Measurements from ENCODE around the gene MGLL. TPM values are rescaled to one million over a fixed set of nuclear protein-coding genes. Genes with fewer than 3 reads are reported as not detected.

Gene MGLL
- total and polyA plus RNA-seq, 9 of the 15 experiments (the other 6 are each of a cell fraction or from before 2014, with no cell fraction given): 0.12 to 0.32 (median 0.18) TPM; not detected in 6

DNA sequence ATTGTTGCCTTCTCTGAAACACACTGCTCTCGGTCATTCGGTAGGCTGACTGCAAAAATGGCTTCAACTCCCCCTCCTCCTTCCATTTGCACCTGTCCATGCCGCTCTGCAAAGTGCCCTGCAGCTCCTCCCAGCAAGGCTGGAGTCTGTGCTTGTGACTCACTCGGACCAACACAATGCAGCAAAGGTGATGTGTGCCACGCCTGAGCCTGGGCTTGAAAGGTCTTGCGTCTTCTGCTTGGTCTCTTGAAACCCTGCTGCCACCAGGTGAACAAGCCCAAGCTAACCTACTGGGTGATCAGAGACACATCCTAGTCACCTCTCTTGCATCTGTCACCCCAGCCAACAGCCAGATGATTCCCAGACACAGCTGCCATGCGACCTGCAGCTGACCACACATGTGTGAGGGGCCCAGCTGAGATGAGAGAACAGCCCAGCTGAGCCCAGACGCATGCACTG, 71.1 kb downstream of the MGLL start:
- CTCF ChIA-PET (ENCODE audit: low intra/inter-chr PET ratio): no interaction called here
- WGBS (ENCODE audit: insufficient coverage, low coverage, missing lambda C conversion rate): 4% methylated on average over 6 of the region's 8 CpGs
- FAIRE-seq: no peak
- Histone ChIP-seq H4K20me1 (replicated peaks; ENCODE audit: control insufficient read depth, insufficient read depth, low read length) (peaks cover 3% of the 10 kb centered on the region; the same call in 1 of the 2 replicates), H2AFZ (ENCODE audit: low read depth, low read length) (no peak overlapping the region), H3K36me3 (ENCODE audit: control insufficient read depth, insufficient read depth, low read length) (no peaks in the 10 kb centered on the region), H3K27me3 (ENCODE audit: control insufficient read depth in 2 of 2, insufficient read depth in 2 of 2, low read length in 2 of 2) (peaks cover 7 to 68% of the 10 kb centered on the region in 2 experiments), H3K4me3 (no peak overlapping the region), H3K27ac (ENCODE audit: extremely low read depth, low read depth, low read length) (no peak overlapping the region), H3K9me1 (ENCODE audit: control insufficient read depth, insufficient read depth, low read length) (no peaks in the 10 kb centered on the region), H3K4me1 (replicated peaks in 1 of 2; ENCODE audit: control insufficient read depth in 2 of 2, insufficient read depth in 2 of 2, low read length in 2 of 2) (no peaks in the 10 kb centered on the region), H3K9me3 (replicated peaks; ENCODE audit: control insufficient read depth, insufficient read depth, low read depth, low read length) (no peaks in the 10 kb centered on the region), H3K79me2 (ENCODE audit: control insufficient read depth, insufficient read depth, low read length) (no peaks in the 10 kb centered on the region), H3K9ac (ENCODE audit: insufficient read depth in 1 of 2, low read depth in 2 of 2, low read length in 2 of 2) (no peak overlapping the region), H3K4me2 (ENCODE audit: insufficient read depth, low read length) (no peak overlapping the region)
- POLR2A ChIA-PET: no interaction called here
- no TSS peak for BruUV-seq (replicated peaks)
- DNase-seq (ENCODE audit: extremely low read depth in 1 of 4, low spot score in 3 of 4): no peak
- in situ Hi-C loops (cut with MboI) (no loop called here), intact Hi-C loops (cut with micrococcal nuclease) (no loop called here)
- TF ChIP-seq ETV6 (IDR thresholded peaks at IDR 0.05; ENCODE audit: borderline replicate concordance in 1 of 2, low read depth in 2 of 2, low read length in 1 of 2) (no peak), ETV6 (CRISPR knock-in tag; IDR thresholded peaks at IDR 0.05; ENCODE audit: borderline replicate concordance) (no peak), CTBP1 (IDR thresholded peaks at IDR 0.05; ENCODE audit: borderline replicate concordance) (no peak), HDAC6 (IDR thresholded peaks at IDR 0.05; ENCODE audit: low read depth, low read length) (no peak), JUND (IDR thresholded peaks at IDR 0.05; ENCODE audit: borderline replicate concordance, low read depth, low read length) (no peak), JUND (tag; IDR thresholded peaks at IDR 0.05; ENCODE audit: borderline replicate concordance, low read depth, low read length) (no peak), CREBBP (IDR thresholded peaks at IDR 0.05; ENCODE audit: low read depth, low read length) (no peak), HDAC1 (IDR thresholded peaks at IDR 0.05) (no peak), CBX2 (IDR thresholded peaks at IDR 0.05; ENCODE audit: insufficient read depth, low read length, poor library complexity, severe bottlenecking) (no peak), CEBPB (tag; IDR thresholded peaks at IDR 0.05) (no peak), TAF1 (IDR thresholded peaks at IDR 0.05; ENCODE audit: control insufficient read depth, extremely low read depth, insufficient read depth, low read length, severe bottlenecking) (no peak)
- TF ChIP-seq, protein P1, sequence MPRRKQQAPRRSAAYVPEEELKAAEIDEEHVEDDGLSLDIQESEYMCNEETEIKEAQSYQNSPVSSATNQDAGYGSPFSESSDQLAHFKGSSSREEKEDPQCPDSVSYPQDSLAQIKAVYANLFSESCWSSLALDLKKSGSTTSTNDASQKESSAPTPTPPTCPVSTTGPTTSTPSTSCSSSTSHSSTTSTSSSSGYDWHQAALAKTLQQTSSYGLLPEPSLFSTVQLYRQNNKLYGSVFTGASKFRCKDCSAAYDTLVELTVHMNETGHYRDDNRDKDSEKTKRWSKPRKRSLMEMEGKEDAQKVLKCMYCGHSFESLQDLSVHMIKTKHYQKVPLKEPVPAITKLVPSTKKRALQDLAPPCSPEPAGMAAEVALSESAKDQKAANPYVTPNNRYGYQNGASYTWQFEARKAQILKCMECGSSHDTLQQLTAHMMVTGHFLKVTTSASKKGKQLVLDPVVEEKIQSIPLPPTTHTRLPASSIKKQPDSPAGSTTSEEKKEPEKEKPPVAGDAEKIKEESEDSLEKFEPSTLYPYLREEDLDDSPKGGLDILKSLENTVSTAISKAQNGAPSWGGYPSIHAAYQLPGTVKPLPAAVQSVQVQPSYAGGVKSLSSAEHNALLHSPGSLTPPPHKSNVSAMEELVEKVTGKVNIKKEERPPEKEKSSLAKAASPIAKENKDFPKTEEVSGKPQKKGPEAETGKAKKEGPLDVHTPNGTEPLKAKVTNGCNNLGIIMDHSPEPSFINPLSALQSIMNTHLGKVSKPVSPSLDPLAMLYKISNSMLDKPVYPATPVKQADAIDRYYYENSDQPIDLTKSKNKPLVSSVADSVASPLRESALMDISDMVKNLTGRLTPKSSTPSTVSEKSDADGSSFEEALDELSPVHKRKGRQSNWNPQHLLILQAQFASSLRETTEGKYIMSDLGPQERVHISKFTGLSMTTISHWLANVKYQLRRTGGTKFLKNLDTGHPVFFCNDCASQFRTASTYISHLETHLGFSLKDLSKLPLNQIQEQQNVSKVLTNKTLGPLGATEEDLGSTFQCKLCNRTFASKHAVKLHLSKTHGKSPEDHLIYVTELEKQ (CRISPR knock-in tag; IDR thresholded peaks at IDR 0.05): no peak
- TF ChIP-seq, protein P2, sequence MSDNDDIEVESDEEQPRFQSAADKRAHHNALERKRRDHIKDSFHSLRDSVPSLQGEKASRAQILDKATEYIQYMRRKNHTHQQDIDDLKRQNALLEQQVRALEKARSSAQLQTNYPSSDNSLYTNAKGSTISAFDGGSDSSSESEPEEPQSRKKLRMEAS (CRISPR knock-in tag; IDR thresholded peaks at IDR 0.05): no peak
- TF ChIP-seq, protein P3, sequence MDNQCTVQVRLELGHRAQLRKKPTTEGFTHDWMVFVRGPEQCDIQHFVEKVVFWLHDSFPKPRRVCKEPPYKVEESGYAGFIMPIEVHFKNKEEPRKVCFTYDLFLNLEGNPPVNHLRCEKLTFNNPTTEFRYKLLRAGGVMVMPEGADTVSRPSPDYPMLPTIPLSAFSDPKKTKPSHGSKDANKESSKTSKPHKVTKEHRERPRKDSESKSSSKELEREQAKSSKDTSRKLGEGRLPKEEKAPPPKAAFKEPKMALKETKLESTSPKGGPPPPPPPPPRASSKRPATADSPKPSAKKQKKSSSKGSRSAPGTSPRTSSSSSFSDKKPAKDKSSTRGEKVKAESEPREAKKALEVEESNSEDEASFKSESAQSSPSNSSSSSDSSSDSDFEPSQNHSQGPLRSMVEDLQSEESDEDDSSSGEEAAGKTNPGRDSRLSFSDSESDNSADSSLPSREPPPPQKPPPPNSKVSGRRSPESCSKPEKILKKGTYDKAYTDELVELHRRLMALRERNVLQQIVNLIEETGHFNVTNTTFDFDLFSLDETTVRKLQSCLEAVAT (IDR thresholded peaks at IDR 0.05): no peak
- TF ChIP-seq, protein P4, sequence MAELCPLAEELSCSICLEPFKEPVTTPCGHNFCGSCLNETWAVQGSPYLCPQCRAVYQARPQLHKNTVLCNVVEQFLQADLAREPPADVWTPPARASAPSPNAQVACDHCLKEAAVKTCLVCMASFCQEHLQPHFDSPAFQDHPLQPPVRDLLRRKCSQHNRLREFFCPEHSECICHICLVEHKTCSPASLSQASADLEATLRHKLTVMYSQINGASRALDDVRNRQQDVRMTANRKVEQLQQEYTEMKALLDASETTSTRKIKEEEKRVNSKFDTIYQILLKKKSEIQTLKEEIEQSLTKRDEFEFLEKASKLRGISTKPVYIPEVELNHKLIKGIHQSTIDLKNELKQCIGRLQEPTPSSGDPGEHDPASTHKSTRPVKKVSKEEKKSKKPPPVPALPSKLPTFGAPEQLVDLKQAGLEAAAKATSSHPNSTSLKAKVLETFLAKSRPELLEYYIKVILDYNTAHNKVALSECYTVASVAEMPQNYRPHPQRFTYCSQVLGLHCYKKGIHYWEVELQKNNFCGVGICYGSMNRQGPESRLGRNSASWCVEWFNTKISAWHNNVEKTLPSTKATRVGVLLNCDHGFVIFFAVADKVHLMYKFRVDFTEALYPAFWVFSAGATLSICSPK (IDR thresholded peaks at IDR 0.05; ENCODE audit: borderline replicate concordance): no peak
- no peak for ATAC-seq
